ENCODE measurements around the gene SLC2A8. TPM values are rescaled to one million over a fixed set of nuclear protein-coding genes. Genes with fewer than 3 reads are reported as not detected.

Gene SLC2A8
- total RNA-seq, 1 experiment from 2014 or later = 144 TPM

DNA sequence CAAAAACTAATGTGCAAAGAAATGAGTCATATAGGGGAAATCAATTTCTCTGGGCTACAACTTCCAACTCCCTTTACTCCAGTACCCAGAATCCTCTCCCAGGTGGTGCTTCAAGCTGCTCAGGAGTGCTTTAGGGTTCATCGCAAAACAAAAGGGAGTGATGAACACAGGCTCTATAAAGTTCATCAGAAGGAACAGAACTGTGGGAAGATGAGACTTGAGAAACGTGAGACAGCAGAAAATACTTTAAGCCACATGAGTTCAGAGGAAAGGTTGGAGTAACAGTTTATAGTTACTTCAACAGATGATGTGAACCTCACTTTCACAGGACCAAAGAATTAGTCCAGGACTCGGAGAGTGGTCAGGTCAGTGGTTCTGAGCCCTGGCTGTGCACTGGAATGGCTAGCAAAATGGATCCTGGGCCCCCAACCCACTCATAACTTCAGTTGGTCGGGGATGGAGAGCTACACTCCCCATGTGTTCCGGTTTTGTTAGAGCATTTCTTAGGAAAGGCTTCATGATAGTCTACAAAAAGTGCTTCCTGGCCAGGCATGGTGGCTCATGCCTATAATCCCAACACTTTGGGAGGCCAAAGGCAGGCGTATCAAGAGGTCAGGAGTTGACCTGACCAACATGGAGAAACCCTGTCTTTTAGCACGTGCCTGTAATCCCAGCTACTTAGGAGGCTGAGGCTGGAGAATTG lies 49.9 kb downstream of the SLC2A8 start:
- intact Hi-C loops (cut with micrococcal nuclease; ENCODE audit: unreplicated experiment) = no loop called here
- Mint-ChIP-seq H3K27ac (ENCODE audit: unreplicated experiment) (peak overlapping the region; percentile 98), H3K9me3 (ENCODE audit: unreplicated experiment) (no peaks in the 10 kb centered on the region), H3K36me3 (ENCODE audit: insufficient read depth, unreplicated experiment) (peaks cover 100% of the 10 kb centered on the region), H3K4me3 (ENCODE audit: unreplicated experiment) (peak overlapping the region; percentile 95), H3K4me1 (ENCODE audit: low read depth, unreplicated experiment) (peaks cover 12% of the 10 kb centered on the region), H3K27me3 (ENCODE audit: insufficient read depth, unreplicated experiment) (peaks cover 3% of the 10 kb centered on the region)
- H3K9me3 ChIP-seq = peaks cover 7% of the 10 kb centered on the region; the same call in 1 of the 2 replicates
- H3K4me3 ChIP-seq (ENCODE audit: low read depth, low read length) = no peak overlapping the region
- POLR2A ChIA-PET = interaction anchor here (0.6 kb wide), 1 partner anchor 53 kb away, joined by 6 read pairs; no protein-coding TSS in a partner anchor
- BruUV-seq (replicated peaks) = no TSS peak
- peaks cover 10% of the 10 kb centered on the region for H3K36me3 ChIP-seq (ENCODE audit: control insufficient read depth, insufficient read depth, low read length)
- no peaks in the 10 kb centered on the region for H3K27me3 ChIP-seq (replicated peaks; ENCODE audit: control insufficient read depth, insufficient read depth, low read length)
- TF ChIP-seq, protein P1, sequence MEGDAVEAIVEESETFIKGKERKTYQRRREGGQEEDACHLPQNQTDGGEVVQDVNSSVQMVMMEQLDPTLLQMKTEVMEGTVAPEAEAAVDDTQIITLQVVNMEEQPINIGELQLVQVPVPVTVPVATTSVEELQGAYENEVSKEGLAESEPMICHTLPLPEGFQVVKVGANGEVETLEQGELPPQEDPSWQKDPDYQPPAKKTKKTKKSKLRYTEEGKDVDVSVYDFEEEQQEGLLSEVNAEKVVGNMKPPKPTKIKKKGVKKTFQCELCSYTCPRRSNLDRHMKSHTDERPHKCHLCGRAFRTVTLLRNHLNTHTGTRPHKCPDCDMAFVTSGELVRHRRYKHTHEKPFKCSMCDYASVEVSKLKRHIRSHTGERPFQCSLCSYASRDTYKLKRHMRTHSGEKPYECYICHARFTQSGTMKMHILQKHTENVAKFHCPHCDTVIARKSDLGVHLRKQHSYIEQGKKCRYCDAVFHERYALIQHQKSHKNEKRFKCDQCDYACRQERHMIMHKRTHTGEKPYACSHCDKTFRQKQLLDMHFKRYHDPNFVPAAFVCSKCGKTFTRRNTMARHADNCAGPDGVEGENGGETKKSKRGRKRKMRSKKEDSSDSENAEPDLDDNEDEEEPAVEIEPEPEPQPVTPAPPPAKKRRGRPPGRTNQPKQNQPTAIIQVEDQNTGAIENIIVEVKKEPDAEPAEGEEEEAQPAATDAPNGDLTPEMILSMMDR (IDR thresholded peaks at IDR 0.05; ENCODE audit: insufficient read depth in 1 of 2, low read depth in 1 of 2, low read length in 1 of 2, severe bottlenecking in 1 of 2, unreplicated experiment in 1 of 2) = no peak
- CTCF ChIA-PET = interaction anchor here (1.4 kb wide), 1 partner anchor 22 kb away, joined by 3 read pairs; the partner anchor contains the start of gene ZNF79
- DNase-seq = no peak
- H3K4me1 ChIP-seq = peaks cover 9% of the 10 kb centered on the region; the same call in 1 of the 2 replicates

DNA sequence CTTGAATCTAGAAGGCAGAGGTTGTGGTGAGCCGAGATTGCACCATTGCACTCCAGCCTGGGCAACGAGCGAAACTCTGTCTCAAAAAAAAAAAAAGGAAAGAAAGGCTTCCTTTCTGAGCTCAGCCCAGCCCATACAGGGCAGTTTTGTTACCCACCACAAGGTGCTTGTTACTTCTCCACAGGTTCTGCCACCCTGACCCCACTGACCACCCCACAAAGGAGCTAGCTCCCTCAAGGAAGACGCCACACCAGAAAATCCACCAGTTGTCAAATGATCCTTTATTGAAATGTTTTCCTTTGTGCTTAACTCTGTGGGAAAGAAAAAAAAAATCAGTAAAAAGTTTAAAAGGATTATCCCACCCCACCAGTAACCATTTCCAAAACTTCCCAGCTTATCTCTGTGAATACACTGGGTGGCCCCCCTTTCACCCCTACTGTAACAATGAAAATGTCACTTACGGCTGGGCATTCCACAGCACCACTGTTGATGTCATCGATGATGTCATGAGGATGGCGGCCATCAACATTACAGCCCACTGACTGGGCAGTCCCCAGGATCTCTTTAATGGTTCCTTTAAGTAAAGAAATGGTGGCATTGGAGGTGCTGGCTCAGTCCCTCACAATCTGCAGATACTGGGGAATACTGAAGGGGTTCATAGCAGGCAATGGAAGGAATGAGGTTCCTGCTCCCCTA lies 50.6 kb downstream of the SLC2A8 start:
- Mint-ChIP-seq H3K9me3 (ENCODE audit: unreplicated experiment) (no peaks in the 10 kb centered on the region), H3K27me3 (ENCODE audit: insufficient read depth, unreplicated experiment) (peaks cover 3% of the 10 kb centered on the region), H3K4me1 (ENCODE audit: low read depth, unreplicated experiment) (peaks cover 12% of the 10 kb centered on the region), H3K36me3 (ENCODE audit: insufficient read depth, unreplicated experiment) (peaks cover 99% of the 10 kb centered on the region), H3K4me3 (ENCODE audit: unreplicated experiment) (peak overlapping the region; percentile 95), H3K27ac (ENCODE audit: unreplicated experiment) (peak overlapping the region; percentile 98)
- Histone ChIP-seq H3K36me3 (ENCODE audit: control insufficient read depth, insufficient read depth, low read length) (peaks cover 10% of the 10 kb centered on the region), H3K4me3 (ENCODE audit: low read depth, low read length) (no peak overlapping the region), H3K4me1 (peaks cover 9% of the 10 kb centered on the region; the same call in 1 of the 2 replicates), H3K9me3 (peaks cover 7% of the 10 kb centered on the region; the same call in 1 of the 2 replicates), H3K27me3 (replicated peaks; ENCODE audit: control insufficient read depth, insufficient read depth, low read length) (no peaks in the 10 kb centered on the region)
- no peak for DNase-seq
- BruUV-seq (replicated peaks) = no TSS peak
- ChIA-PET POLR2A (no interaction called here), CTCF (interaction anchor here (1.4 kb wide), 1 partner anchor 23 kb away, joined by 3 read pairs; the partner anchor contains the start of gene ZNF79)
- intact Hi-C loops (cut with micrococcal nuclease; ENCODE audit: unreplicated experiment) = no loop called here
- TF ChIP-seq, protein P1 (IDR thresholded peaks at IDR 0.05; ENCODE audit: insufficient read depth in 1 of 2, low read depth in 1 of 2, low read length in 1 of 2, severe bottlenecking in 1 of 2, unreplicated experiment in 1 of 2) = no peak

DNA sequence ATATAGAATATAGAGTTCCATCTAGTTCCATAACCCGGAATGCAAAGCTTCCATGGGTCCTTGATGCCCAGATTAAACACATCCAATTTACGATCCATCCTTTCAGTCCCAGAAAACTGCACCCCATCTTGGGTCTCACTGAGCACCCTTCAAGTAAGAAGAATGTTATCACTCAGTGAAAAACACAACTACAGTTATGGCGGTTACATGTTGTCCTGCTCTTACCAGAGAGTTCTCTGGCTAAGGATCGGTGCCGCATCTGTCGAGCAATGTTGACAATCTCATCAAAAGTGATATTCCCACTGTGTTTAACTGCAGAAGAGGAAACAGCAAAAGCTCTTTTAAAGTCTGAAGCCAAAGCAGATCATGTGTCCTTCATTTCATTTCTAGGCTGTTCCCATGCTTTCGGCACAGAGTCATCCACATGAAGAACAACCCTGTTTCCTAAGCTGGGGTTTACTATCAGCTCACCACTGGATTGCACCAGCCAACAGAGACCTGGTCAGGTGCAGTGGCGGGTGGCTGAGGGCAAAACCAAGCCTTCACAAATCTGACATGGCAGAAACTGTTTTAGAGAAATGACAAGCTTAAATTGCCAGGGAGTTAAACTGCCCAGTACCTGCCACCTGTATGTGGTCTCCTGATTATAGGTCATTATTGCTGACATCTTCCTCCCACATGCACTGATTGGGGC lies 51.3 kb downstream of the SLC2A8 start:
- H3K27ac Mint-ChIP-seq (ENCODE audit: unreplicated experiment) = peak overlapping the region; percentile 98
- DNase-seq = no peak
- peak overlapping the region; percentile 95 for H3K4me3 Mint-ChIP-seq (ENCODE audit: unreplicated experiment)
- H3K36me3 ChIP-seq (ENCODE audit: control insufficient read depth, insufficient read depth, low read length) = peaks cover 10% of the 10 kb centered on the region
- peaks cover 12% of the 10 kb centered on the region for H3K4me1 Mint-ChIP-seq (ENCODE audit: low read depth, unreplicated experiment)
- TF ChIP-seq, protein P1 (IDR thresholded peaks at IDR 0.05; ENCODE audit: insufficient read depth in 1 of 2, low read depth in 1 of 2, low read length in 1 of 2, severe bottlenecking in 1 of 2, unreplicated experiment in 1 of 2) = no peak
- no peak overlapping the region for H3K4me3 ChIP-seq (ENCODE audit: low read depth, low read length)
- H3K27me3 ChIP-seq (replicated peaks; ENCODE audit: control insufficient read depth, insufficient read depth, low read length) = no peaks in the 10 kb centered on the region
- peaks cover 92% of the 10 kb centered on the region for H3K36me3 Mint-ChIP-seq (ENCODE audit: insufficient read depth, unreplicated experiment)
- ChIA-PET CTCF (no interaction called here), POLR2A (no interaction called here)
- intact Hi-C loops (cut with micrococcal nuclease; ENCODE audit: unreplicated experiment) = no loop called here
- BruUV-seq (replicated peaks) = no TSS peak
- no peaks in the 10 kb centered on the region for H3K9me3 Mint-ChIP-seq (ENCODE audit: unreplicated experiment)
- H3K4me1 ChIP-seq = peaks cover 9% of the 10 kb centered on the region; the same call in 1 of the 2 replicates
- H3K9me3 ChIP-seq = 0 out of 2 replicates have a peak, but pooled peaks cover 7% of the 10 kb centered on the region
- H3K27me3 Mint-ChIP-seq (ENCODE audit: insufficient read depth, unreplicated experiment) = peaks cover 3% of the 10 kb centered on the region
